ENCODE measurements around the gene PAK5. TPM values are rescaled to one million over a fixed set of nuclear protein-coding genes. Genes with fewer than 3 reads are reported as not detected.

Gene PAK5
- total RNA-seq, 1 donor from 2014 or later, result not detected

DNA sequence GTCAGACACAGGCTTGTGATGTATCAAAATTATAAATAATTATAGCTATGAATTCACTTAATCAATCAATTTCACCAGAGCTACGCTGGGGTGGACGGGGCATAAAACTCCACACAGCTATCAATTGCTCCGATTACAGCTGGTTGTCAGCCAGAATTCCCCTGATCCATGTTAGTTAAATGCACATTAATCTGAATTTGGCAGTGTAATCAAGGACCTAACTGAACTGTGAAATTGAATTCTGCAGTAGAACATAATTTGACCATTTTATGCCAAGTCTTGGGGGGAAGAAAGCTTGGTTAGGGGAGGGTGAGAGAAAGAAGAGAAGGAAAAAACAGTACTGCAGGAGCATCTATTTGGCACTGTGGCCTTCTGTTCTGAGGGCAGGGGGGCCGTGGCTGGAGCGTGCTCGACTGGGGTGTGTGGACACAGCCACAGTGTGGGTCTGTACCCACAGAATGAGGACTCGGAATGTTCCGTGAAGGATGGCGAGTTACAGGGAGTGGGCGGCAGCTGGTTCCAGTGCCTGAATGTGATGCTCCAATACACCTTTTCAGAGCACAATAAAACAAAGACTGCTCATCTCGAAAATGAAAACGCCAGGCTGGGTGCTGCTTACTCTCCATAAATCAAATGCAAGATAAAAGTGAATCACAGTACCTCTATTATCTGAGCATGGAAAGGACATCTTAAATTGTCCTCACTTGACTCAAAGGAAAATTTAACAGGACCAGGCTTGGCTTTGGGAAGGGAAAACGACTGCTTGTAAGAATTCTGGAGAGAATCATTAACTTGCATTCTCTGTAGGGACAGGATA lies 265.3 kb downstream of the PAK5 start:
- no peaks in the 10 kb centered on the region for H3K9me3 ChIP-seq
- DNase-seq (ENCODE audit: low spot score in 2 of 2), result no peak
- H3K4me1 ChIP-seq, result no peaks in the 10 kb centered on the region
- no peak overlapping the region for H3K4me3 ChIP-seq
- H3K36me3 ChIP-seq, result no peaks in the 10 kb centered on the region
- no peak overlapping the region for H3K27ac ChIP-seq
- TF ChIP-seq, protein P1, sequence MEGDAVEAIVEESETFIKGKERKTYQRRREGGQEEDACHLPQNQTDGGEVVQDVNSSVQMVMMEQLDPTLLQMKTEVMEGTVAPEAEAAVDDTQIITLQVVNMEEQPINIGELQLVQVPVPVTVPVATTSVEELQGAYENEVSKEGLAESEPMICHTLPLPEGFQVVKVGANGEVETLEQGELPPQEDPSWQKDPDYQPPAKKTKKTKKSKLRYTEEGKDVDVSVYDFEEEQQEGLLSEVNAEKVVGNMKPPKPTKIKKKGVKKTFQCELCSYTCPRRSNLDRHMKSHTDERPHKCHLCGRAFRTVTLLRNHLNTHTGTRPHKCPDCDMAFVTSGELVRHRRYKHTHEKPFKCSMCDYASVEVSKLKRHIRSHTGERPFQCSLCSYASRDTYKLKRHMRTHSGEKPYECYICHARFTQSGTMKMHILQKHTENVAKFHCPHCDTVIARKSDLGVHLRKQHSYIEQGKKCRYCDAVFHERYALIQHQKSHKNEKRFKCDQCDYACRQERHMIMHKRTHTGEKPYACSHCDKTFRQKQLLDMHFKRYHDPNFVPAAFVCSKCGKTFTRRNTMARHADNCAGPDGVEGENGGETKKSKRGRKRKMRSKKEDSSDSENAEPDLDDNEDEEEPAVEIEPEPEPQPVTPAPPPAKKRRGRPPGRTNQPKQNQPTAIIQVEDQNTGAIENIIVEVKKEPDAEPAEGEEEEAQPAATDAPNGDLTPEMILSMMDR (IDR thresholded peaks at IDR 0.05), result no peak
- intact Hi-C loops (cut with DNase I), result no loop called here
- H3K27me3 ChIP-seq, result no peaks in the 10 kb centered on the region

DNA sequence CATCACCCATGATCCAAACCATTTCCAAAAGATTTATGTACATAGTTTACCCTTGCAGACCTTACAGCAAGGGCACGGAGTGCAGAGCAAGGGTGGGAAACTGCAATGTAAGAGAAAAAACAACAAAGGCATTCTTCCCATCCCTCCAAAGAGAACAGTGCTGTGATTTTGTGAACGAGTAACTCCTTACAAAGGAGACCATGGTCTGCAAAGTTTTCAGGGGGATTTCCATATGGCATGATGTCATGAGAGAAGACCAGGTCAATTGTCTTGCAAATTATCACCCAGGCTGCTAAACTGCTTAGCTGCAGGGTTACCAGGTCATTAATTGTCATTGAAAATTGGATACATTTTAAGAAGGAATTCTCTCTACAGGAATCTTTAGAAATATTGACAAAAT lies 266.2 kb downstream of the PAK5 start:
- Histone ChIP-seq H3K4me3 (no peak overlapping the region), H3K4me1 (no peaks in the 10 kb centered on the region), H3K27me3 (no peaks in the 10 kb centered on the region), H3K9me3 (no peaks in the 10 kb centered on the region), H3K36me3 (no peaks in the 10 kb centered on the region), H3K27ac (no peak overlapping the region)
- TF ChIP-seq, protein P1 (IDR thresholded peaks at IDR 0.05), result no peak
- intact Hi-C loops (cut with DNase I), result no loop called here
- DNase-seq (ENCODE audit: low spot score in 2 of 2), result no peak

DNA sequence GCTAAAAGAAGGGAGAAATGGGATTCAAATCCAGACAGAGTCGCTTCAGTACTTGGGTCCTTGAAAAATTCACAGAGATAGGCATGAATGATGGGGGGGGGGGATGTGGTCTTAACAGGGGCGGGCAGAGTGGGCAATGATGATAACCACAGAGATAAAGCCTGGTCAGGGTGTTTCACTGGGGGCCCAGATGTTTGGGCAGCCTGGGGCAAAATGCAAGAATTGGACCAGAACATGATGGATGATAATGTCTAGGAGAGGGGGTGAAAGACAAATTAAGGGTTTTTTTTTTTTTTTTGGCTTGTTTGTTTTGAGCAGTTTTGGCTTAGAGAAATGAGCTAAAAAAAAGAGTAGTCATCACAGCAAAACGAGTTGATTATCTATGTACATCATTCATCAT lies 267.1 kb downstream of the PAK5 start:
- Histone ChIP-seq H3K4me3 (no peak overlapping the region), H3K27ac (no peak overlapping the region), H3K36me3 (no peaks in the 10 kb centered on the region), H3K27me3 (no peaks in the 10 kb centered on the region), H3K9me3 (no peaks in the 10 kb centered on the region), H3K4me1 (no peaks in the 10 kb centered on the region)
- no peak for DNase-seq (ENCODE audit: low spot score in 2 of 2)
- TF ChIP-seq, protein P1 (IDR thresholded peaks at IDR 0.05), result no peak
- intact Hi-C loops (cut with DNase I), result no loop called here

DNA sequence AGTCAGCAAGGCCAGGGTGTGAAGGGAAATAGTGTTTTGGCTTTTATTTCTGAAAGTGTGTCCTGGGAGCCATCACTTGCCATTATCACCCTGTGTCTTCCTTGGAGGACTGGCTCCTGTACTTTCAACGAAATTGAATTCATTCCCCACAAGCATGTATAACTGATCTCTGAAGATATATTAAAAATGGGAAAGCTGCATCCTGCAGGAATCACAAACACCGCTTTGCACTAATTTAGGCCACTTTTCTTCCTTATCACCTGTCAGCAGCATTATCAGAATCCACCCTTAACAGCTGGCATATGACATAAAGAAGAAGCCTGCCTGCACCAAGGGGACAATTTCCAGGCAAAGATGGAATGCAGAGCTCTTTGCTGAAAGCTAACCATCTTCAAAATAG lies 268.3 kb downstream of the PAK5 start:
- intact Hi-C loops (cut with DNase I), result no loop called here
- Histone ChIP-seq H3K4me3 (no peak overlapping the region), H3K36me3 (no peaks in the 10 kb centered on the region), H3K27me3 (no peaks in the 10 kb centered on the region), H3K9me3 (no peaks in the 10 kb centered on the region), H3K27ac (no peak overlapping the region), H3K4me1 (no peaks in the 10 kb centered on the region)
- no peak for DNase-seq (ENCODE audit: low spot score in 2 of 2)
- TF ChIP-seq, protein P1 (IDR thresholded peaks at IDR 0.05), result no peak

DNA sequence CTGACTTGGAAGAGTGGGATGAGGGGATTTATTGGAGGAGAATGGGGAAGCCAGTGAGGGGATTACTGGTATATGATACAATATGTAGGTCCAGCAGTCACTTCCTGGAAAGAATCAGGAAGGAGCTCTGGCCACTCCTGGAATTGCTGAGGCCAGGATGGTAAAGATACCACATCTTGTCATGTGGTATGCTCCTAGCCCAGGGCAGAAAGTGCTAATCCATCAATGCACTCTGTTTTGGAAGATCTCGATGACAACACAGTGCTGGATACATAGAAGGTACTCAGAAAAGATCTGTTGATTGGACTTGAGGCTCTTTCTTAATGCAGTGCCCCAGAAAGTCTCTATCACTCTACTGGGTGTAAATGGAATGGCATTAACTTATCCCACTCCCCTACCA lies 271.9 kb downstream of the PAK5 start:
- Histone ChIP-seq H3K27ac (no peak overlapping the region), H3K4me3 (no peak overlapping the region), H3K9me3 (no peaks in the 10 kb centered on the region), H3K4me1 (no peaks in the 10 kb centered on the region), H3K27me3 (no peaks in the 10 kb centered on the region), H3K36me3 (no peaks in the 10 kb centered on the region)
- TF ChIP-seq, protein P1 (IDR thresholded peaks at IDR 0.05), result no peak
- intact Hi-C loops (cut with DNase I), result no loop called here
- no peak for DNase-seq (ENCODE audit: low spot score in 2 of 2)
